ENCODE measurements around the gene TTC16.
A peak's percentile ranks its signal among the peaks of the same experiment; 100 is the strongest.

TTC16 gene

DNA sequence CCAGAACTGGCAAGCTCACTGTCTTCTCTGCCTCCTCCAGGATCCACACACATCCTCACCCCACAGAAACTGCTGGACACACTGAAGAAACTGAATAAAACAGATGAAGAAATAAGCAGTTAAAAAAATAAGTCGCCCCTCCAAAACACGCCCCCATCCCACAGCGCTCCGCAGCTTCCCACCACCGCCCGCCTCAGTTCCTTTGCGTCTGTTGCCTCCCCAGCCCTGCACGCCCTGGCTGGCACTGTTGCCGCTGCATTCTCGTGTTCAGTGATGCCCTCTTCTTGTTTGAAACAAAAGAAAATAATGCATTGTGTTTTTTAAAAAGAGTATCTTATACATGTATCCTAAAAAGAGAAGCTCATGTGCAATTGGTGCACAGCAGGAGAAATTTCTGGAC is 25.1 kb upstream of the TTC16 start:
- Mint-ChIP-seq H3K9me3 (no peaks in the 10 kb centered on the region), H3K27me3 (ENCODE audit: low read depth) (no peaks in the 10 kb centered on the region), H3K36me3 (ENCODE audit: low read depth) (no peaks in the 10 kb centered on the region), H3K4me3 (no peak overlapping the region), H3K27ac (no peak overlapping the region), H3K4me1 (ENCODE audit: low read depth) (no peaks in the 10 kb centered on the region)
- DNase-seq (ENCODE audit: low spot score) = no peak

- no peak overlapping the region for H3K4me3 Mint-ChIP-seq
- no peak overlapping the region for H3K27ac Mint-ChIP-seq
- no peaks in the 10 kb centered on the region for H3K4me1 Mint-ChIP-seq (ENCODE audit: low read depth)
- no peak for DNase-seq (ENCODE audit: low spot score)
- no peaks in the 10 kb centered on the region for H3K9me3 Mint-ChIP-seq
- H3K27me3 Mint-ChIP-seq (ENCODE audit: low read depth) = no peaks in the 10 kb centered on the region
- no peaks in the 10 kb centered on the region for H3K36me3 Mint-ChIP-seq (ENCODE audit: low read depth)
Measured at GRCh38 chr9:127692071-127692470, 23.8 kb upstream of the TTC16 start.

- Mint-ChIP-seq H3K4me1 (ENCODE audit: low read depth) (no peaks in the 10 kb centered on the region), H3K9me3 (no peaks in the 10 kb centered on the region), H3K36me3 (ENCODE audit: low read depth) (no peaks in the 10 kb centered on the region), H3K27ac (no peak overlapping the region), H3K4me3 (no peak overlapping the region), H3K27me3 (ENCODE audit: low read depth) (no peaks in the 10 kb centered on the region)
- no peak for DNase-seq (ENCODE audit: low spot score)
Measured at GRCh38 chr9:127693143-127693542, 22.7 kb upstream of the TTC16 start.

DNA sequence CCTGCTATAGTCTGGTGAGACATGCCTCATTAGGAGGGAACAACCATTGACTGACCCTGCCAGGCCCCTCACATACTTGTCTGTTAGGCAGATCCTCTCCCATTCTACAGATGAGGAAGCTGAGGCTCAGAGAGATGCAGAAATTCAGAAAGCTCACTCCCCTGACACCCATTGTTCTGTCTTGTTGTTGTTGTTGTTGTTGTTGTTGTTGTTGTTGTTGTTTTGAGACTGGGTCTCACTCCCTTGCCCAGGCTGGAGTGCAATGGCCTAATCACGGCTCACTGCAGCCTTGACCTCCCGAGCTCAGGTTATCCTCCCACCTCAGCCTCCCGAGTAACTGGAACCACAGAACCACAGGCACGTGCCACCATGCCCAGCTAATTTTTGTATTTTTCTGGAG is 22.2 kb upstream of the TTC16 start:
- H3K36me3 Mint-ChIP-seq (ENCODE audit: low read depth) = peaks cover 2% of the 10 kb centered on the region
- H3K27me3 Mint-ChIP-seq (ENCODE audit: low read depth) = no peaks in the 10 kb centered on the region
- H3K27ac Mint-ChIP-seq = no peak overlapping the region
- no peaks in the 10 kb centered on the region for H3K9me3 Mint-ChIP-seq
- H3K4me3 Mint-ChIP-seq = no peak overlapping the region
- DNase-seq (ENCODE audit: low spot score) = no peak
- H3K4me1 Mint-ChIP-seq (ENCODE audit: low read depth) = no peaks in the 10 kb centered on the region

- H3K27ac Mint-ChIP-seq = no peak overlapping the region
- H3K4me3 Mint-ChIP-seq = no peak overlapping the region
- no peaks in the 10 kb centered on the region for H3K27me3 Mint-ChIP-seq (ENCODE audit: low read depth)
- no peaks in the 10 kb centered on the region for H3K9me3 Mint-ChIP-seq
- no peak for DNase-seq (ENCODE audit: low spot score)
- H3K4me1 Mint-ChIP-seq (ENCODE audit: low read depth) = peaks cover 8% of the 10 kb centered on the region
- peaks cover 2% of the 10 kb centered on the region for H3K36me3 Mint-ChIP-seq (ENCODE audit: low read depth)
Measured at GRCh38 chr9:127694890-127695720, 20.8 kb upstream of the TTC16 start.

- Mint-ChIP-seq H3K9me3 (no peaks in the 10 kb centered on the region), H3K27me3 (ENCODE audit: low read depth) (no peaks in the 10 kb centered on the region), H3K4me1 (ENCODE audit: low read depth) (peaks cover 10% of the 10 kb centered on the region), H3K27ac (no peak overlapping the region), H3K4me3 (no peak overlapping the region), H3K36me3 (ENCODE audit: low read depth) (peaks cover 2% of the 10 kb centered on the region)
- no peak for DNase-seq (ENCODE audit: low spot score)
Measured at GRCh38 chr9:127697575-127697974, 18.3 kb upstream of the TTC16 start.

DNA sequence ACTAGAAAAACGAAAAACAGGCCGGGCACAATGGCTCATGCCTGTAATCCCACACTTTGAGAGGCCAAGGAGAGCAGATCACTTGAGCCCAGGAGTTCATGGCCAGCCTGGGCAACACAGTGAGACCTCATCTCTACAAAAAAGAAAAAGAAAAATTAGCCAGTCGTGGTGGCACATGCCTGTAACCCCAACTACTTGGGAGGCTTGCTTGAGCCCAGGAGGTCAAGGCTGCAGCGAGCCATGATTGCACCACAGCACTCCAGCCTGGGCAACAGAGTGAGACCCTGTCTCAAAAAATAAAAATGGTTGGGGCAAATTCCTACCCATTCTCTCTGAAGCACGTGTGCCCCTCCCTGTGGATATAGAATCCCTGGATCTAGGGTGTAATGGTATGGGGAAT is 17.5 kb upstream of the TTC16 start:
- H3K27me3 Mint-ChIP-seq (ENCODE audit: low read depth) = no peaks in the 10 kb centered on the region
- H3K9me3 Mint-ChIP-seq = no peaks in the 10 kb centered on the region
- no peak overlapping the region for H3K27ac Mint-ChIP-seq
- DNase-seq (ENCODE audit: low spot score) = no peak
- peaks cover 2% of the 10 kb centered on the region for H3K36me3 Mint-ChIP-seq (ENCODE audit: low read depth)
- no peak overlapping the region for H3K4me3 Mint-ChIP-seq
- peaks cover 10% of the 10 kb centered on the region for H3K4me1 Mint-ChIP-seq (ENCODE audit: low read depth)

GRCh38 chr9:127698985-127699670 is 16.8 kb upstream of the TTC16 start:
- peak overlapping the region; percentile 72 for H3K4me3 Mint-ChIP-seq
- peak overlapping the region; percentile 67 for H3K27ac Mint-ChIP-seq
- peak; percentile 86 for DNase-seq (ENCODE audit: low spot score)
- H3K9me3 Mint-ChIP-seq = no peaks in the 10 kb centered on the region
- peaks cover 10% of the 10 kb centered on the region for H3K4me1 Mint-ChIP-seq (ENCODE audit: low read depth)
- H3K27me3 Mint-ChIP-seq (ENCODE audit: low read depth) = no peaks in the 10 kb centered on the region
- peaks cover 2% of the 10 kb centered on the region for H3K36me3 Mint-ChIP-seq (ENCODE audit: low read depth)

DNA sequence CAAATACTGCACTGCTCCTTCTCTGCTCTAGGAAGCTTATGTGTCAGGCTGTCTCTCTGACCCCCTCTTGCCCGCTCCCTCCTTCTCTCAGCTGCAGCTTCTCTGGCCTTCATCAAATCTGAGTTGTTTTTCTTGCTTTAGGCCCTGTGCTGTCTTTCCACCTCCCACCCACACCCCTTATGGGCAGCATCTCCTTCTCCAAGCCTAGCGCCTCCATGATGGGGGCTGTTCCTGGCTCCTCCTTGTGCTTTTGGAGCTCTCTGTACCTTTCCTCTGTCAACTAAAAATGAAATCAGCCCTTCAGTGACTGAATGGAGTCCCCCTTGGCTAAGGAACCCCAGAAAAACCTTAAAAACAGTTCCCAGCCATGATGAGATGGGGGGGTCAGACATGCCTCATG is 15.7 kb upstream of the TTC16 start:
- no peaks in the 10 kb centered on the region for H3K9me3 Mint-ChIP-seq
- H3K4me3 Mint-ChIP-seq = peak overlapping the region; percentile 72
- no peak overlapping the region for H3K27ac Mint-ChIP-seq
- no peaks in the 10 kb centered on the region for H3K27me3 Mint-ChIP-seq (ENCODE audit: low read depth)
- H3K4me1 Mint-ChIP-seq (ENCODE audit: low read depth) = peaks cover 10% of the 10 kb centered on the region
- peaks cover 2% of the 10 kb centered on the region for H3K36me3 Mint-ChIP-seq (ENCODE audit: low read depth)
- no peak for DNase-seq (ENCODE audit: low spot score)

DNA sequence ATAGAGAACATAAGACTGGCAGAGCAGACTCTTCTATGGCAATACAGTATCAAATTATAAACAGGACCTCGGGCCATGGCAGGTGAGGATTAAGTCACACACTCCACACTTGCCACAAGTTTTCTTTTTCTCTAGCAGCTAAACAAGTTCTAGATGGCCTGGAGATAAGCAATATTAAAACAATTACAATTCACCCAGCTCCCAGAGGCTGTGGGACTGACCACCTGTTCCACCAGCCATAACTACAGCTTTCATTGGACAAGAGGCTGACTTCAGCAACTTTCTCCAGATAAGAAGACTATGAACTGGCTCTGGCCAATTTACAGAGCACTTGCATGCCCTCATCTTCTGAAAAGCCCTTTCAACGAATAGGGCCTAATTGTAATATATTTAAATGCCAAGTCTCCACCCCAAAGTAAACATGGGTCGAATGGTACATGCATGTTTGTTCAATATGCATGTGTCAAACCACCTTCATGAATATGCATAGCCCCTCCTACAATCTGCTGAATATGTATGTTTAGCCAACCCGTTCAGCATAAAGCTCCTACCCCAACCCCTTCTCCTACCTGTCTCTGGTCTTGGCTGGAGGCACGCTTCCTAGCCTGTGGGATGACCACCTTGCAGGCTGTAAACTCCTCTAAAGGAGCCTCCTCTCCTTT is 15.2 kb upstream of the TTC16 start:
- Mint-ChIP-seq H3K27ac (no peak overlapping the region), H3K27me3 (ENCODE audit: low read depth) (no peaks in the 10 kb centered on the region), H3K4me3 (no peak overlapping the region), H3K36me3 (ENCODE audit: low read depth) (peaks cover 2% of the 10 kb centered on the region), H3K9me3 (no peaks in the 10 kb centered on the region), H3K4me1 (ENCODE audit: low read depth) (peaks cover 10% of the 10 kb centered on the region)
- DNase-seq (ENCODE audit: low spot score) = no peak

DNA sequence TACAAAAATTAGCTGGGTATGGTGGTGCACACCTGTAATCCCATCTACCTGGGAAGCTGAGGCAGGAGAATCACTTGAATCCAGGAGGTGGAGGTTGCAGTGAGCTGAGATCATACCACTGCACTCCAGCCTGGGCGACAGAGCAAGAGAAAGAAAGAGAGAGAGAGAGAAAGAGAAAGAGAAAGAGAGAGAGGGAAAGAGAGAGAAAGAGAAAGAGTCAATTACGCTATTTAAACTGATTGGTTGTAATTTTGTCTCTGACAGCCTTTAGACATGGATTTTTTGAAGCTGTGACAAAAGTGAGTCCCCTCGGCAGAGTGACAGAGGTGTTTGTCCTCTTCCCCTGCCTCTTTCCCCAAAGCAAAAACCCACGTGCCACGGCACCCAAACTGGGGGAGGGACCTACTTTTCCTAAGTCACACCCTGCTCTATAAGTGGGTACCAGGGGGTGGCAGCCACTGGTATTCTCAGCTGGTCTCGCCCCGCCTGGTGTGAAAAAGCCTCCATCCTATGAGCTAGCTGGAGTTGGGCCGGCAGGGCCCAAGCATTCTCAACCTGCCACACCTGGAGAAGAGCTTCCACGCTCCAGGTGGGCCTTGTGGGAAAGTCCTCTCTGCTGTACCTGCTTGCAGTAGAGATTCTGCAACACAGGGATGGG is 12.5 kb upstream of the TTC16 start:
- H3K27ac Mint-ChIP-seq = no peak overlapping the region
- H3K36me3 Mint-ChIP-seq (ENCODE audit: low read depth) = no peaks in the 10 kb centered on the region
- peaks cover under 1% of the 10 kb centered on the region for H3K9me3 Mint-ChIP-seq
- DNase-seq (ENCODE audit: low spot score) = no peak
- H3K4me1 Mint-ChIP-seq (ENCODE audit: low read depth) = peaks cover 15% of the 10 kb centered on the region
- H3K4me3 Mint-ChIP-seq = no peak overlapping the region
- no peaks in the 10 kb centered on the region for H3K27me3 Mint-ChIP-seq (ENCODE audit: low read depth)

GRCh38 chr9:127705577-127706379 is 10.1 kb upstream of the TTC16 start:
- H3K27ac Mint-ChIP-seq = no peak overlapping the region
- H3K36me3 Mint-ChIP-seq (ENCODE audit: low read depth) = no peaks in the 10 kb centered on the region
- no peak for DNase-seq (ENCODE audit: low spot score)
- H3K4me1 Mint-ChIP-seq (ENCODE audit: low read depth) = peaks cover 10% of the 10 kb centered on the region
- H3K27me3 Mint-ChIP-seq (ENCODE audit: low read depth) = no peaks in the 10 kb centered on the region
- H3K4me3 Mint-ChIP-seq = no peak overlapping the region
- peaks cover 3% of the 10 kb centered on the region for H3K9me3 Mint-ChIP-seq

GRCh38 chr9:127706836-127707241 is 9.0 kb upstream of the TTC16 start, which contains the start of gene CFAP157:
TSS of gene CFAP157 (plus strand) at chr9:127706988. CDS start at chr9:127707032, 44 bp downstream.
- Mint-ChIP-seq H3K27ac (no peak within 1 kb of the TSS), H3K4me1 (ENCODE audit: low read depth) (peaks cover 20% of the 10 kb centered on the region), H3K9me3 (peaks cover 3% of the 10 kb centered on the region), H3K4me3 (no peak within 1 kb of the TSS), H3K36me3 (ENCODE audit: low read depth) (no peaks in the 10 kb centered on the region), H3K27me3 (ENCODE audit: low read depth) (no peaks in the 10 kb centered on the region)
- DNase-seq (ENCODE audit: low spot score) = no peak

All from T-helper 2 cell treated with Interferon-gamma antibody and Interleukin-4, amounts not matched to agents 5 μg/mL and 100 μg/mL, for 36 hours (primary cell).